ENCODE results near the gene MAPK11. TPM values are rescaled to one million over a fixed set of nuclear protein-coding genes. Genes with fewer than 3 reads are reported as not detected.

Gene MAPK11
- total RNA-seq, 1 donor from 2014 or later: 11.3 TPM

- Mint-ChIP-seq H3K9me3 (no peaks in the 10 kb centered on the region), H3K27ac (no peak overlapping the region), H3K36me3 (ENCODE audit: low read depth) (peaks cover 75% of the 10 kb centered on the region), H3K27me3 (no peaks in the 10 kb centered on the region), H3K4me1 (no peaks in the 10 kb centered on the region), H3K4me3 (no peak overlapping the region)
- ChIA-PET POLR2A (interaction anchor here (0.8 kb wide), 1 partner anchor 26 kb away, joined by 3 read pairs; no protein-coding TSS in a partner anchor), CTCF (no interaction called here)
- no peak for ATAC-seq (ENCODE audit: low read depth)
- no peak for DNase-seq
- intact Hi-C loops (cut with micrococcal nuclease): no loop called here
- no peak for TF ChIP-seq CTCF (IDR thresholded peaks at IDR 0.05)
Measured at GRCh38 chr22:50218153-50218995, 51.8 kb downstream of the MAPK11 start.

- no peak for DNase-seq
- intact Hi-C loops (cut with micrococcal nuclease): no loop called here
- Mint-ChIP-seq H3K27ac (no peak overlapping the region), H3K9me3 (no peaks in the 10 kb centered on the region), H3K4me1 (no peaks in the 10 kb centered on the region), H3K4me3 (no peak overlapping the region), H3K36me3 (ENCODE audit: low read depth) (peaks cover 75% of the 10 kb centered on the region), H3K27me3 (no peaks in the 10 kb centered on the region)
- ChIA-PET CTCF (no interaction called here), POLR2A (interaction anchor here (0.7 to 0.8 kb wide), 2 partner anchors 26 to 27 kb away, joined by 3 read pairs; no protein-coding TSS in a partner anchor)
- peak; percentile 8 for ATAC-seq (ENCODE audit: low read depth)
- TF ChIP-seq CTCF (IDR thresholded peaks at IDR 0.05): no peak
Measured at GRCh38 chr22:50217543-50218152, 52.5 kb downstream of the MAPK11 start.

- no peaks in the 10 kb centered on the region for H3K27me3 Mint-ChIP-seq
- H3K27ac Mint-ChIP-seq: no peak overlapping the region
- no peak for TF ChIP-seq CTCF (IDR thresholded peaks at IDR 0.05)
- ChIA-PET CTCF (interaction anchor here (1.2 kb wide), 1 partner anchor 68 kb away, joined by 3 read pairs; no protein-coding TSS in a partner anchor), POLR2A (interaction anchor here (0.7 kb wide), 1 partner anchor 26 kb away, joined by 3 read pairs; no protein-coding TSS in a partner anchor)
- no peaks in the 10 kb centered on the region for H3K4me1 Mint-ChIP-seq
- DNase-seq: no peak
- H3K4me3 Mint-ChIP-seq: no peak overlapping the region
- no peak for ATAC-seq (ENCODE audit: low read depth)
- no peaks in the 10 kb centered on the region for H3K9me3 Mint-ChIP-seq
- intact Hi-C loops (cut with micrococcal nuclease): no loop called here
- H3K36me3 Mint-ChIP-seq (ENCODE audit: low read depth): peaks cover 75% of the 10 kb centered on the region
Measured at GRCh38 chr22:50216684-50217520, 53.3 kb downstream of the MAPK11 start.

- Mint-ChIP-seq H3K4me1 (no peaks in the 10 kb centered on the region), H3K4me3 (no peak overlapping the region), H3K27ac (no peak overlapping the region), H3K36me3 (ENCODE audit: low read depth) (peaks cover 76% of the 10 kb centered on the region), H3K9me3 (no peaks in the 10 kb centered on the region), H3K27me3 (no peaks in the 10 kb centered on the region)
- DNase-seq (no peak), ATAC-seq (ENCODE audit: low read depth) (no peak)
- intact Hi-C loops (cut with micrococcal nuclease): no loop called here
- CTCF ChIA-PET: interaction anchor here (1.2 kb wide), 1 partner anchor 67 kb away, joined by 3 read pairs; no protein-coding TSS in a partner anchor
- no peak for TF ChIP-seq CTCF (IDR thresholded peaks at IDR 0.05)
- POLR2A ChIA-PET: no interaction called here
Measured at GRCh38 chr22:50216055-50216683, 54.0 kb downstream of the MAPK11 start.

Measured in activated B cell treated with CpG ODN at 0.5 μM for 24 hours (primary cell).